ENCODE data around the gene BMS1.

DNA sequence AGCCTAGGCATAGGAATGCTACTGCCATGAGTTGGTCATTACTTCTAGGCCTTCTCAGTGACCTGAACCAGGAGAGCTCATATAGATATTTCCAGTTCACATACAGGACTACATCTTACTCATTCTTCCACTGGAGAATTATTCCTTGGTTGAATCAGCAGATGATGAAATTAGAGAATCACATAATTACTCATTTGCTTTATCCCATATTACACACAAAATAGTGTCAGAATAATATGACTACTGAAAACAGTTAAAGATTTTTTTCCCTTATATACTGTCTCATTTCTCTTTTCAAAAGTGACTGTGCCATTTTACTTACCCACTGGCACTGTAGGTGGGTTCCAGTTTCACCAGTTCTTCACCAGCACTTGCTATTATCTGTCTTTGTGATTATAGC is 18.5 kb downstream of the BMS1 start:
- no peak for TF ChIP-seq EZH2 (IDR thresholded peaks at IDR 0.05; ENCODE audit: borderline replicate concordance, low read depth, low read length, poor library complexity, severe bottlenecking)
- no peak for TF ChIP-seq CTCF (conservative IDR thresholded peaks at IDR 0.05; ENCODE audit: low read depth, low read length)
